ENCODE data around the gene SAE1. TPM values are rescaled to one million over a fixed set of nuclear protein-coding genes. Genes with fewer than 3 reads are reported as not detected.
A peak's percentile ranks its signal among the peaks of the same experiment; 100 is the strongest.

Gene SAE1
- total RNA-seq, 1 donor from 2014 or later = 305 TPM

DNA sequence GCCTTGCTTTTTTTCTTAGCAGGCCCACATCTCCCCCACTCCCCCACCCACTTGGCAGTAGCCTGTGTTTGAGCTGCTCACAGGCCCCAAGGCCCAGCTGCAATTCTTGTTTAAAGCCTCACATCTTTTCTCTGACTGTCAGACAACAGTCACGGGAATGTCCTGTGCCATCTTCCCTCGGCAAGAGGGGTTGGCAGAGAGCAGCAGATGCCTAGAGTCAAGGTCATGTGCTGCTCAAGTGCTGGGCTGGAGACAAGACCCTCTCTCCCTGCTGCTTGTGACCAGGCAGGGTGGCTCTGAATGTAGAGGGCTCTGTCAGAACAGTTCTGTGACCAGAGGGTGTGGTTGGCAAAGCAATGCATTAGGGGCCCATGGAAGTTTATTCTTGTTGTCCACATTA lies 53.0 kb downstream of the SAE1 start:
- Mint-ChIP-seq H3K9me3 (no peaks in the 10 kb centered on the region), H3K4me3 (no peak overlapping the region), H3K27me3 (ENCODE audit: insufficient read depth, low read depth) (peaks cover 2% of the 10 kb centered on the region), H3K4me1 (peaks cover 10% of the 10 kb centered on the region), H3K36me3 (peaks cover 27% of the 10 kb centered on the region), H3K27ac (no peak overlapping the region)
- Histone ChIP-seq H3K9ac (no peak overlapping the region), H3K36me3 (no peaks in the 10 kb centered on the region), H3K4me1 (no peaks in the 10 kb centered on the region), H3F3A (ENCODE audit: low read depth) (peaks cover 5% of the 10 kb centered on the region), H3K9me3 (ENCODE audit: low read depth) (no peaks in the 10 kb centered on the region), H3K79me2 (ENCODE audit: low read depth) (peaks cover 43% of the 10 kb centered on the region), H2AFZ (replicated peaks) (no peak overlapping the region), H3K27ac (no peak overlapping the region), H3K4me2 (no peak overlapping the region), H4K20me1 (ENCODE audit: low read depth) (peaks cover 64% of the 10 kb centered on the region), H3K27me3 (no peaks in the 10 kb centered on the region), H3K4me3 (no peak overlapping the region)
- DNase-seq (ENCODE audit: low spot score) = no peak
- no peak for TF ChIP-seq EZH2 (IDR thresholded peaks at IDR 0.05)
- TF ChIP-seq, protein P1, sequence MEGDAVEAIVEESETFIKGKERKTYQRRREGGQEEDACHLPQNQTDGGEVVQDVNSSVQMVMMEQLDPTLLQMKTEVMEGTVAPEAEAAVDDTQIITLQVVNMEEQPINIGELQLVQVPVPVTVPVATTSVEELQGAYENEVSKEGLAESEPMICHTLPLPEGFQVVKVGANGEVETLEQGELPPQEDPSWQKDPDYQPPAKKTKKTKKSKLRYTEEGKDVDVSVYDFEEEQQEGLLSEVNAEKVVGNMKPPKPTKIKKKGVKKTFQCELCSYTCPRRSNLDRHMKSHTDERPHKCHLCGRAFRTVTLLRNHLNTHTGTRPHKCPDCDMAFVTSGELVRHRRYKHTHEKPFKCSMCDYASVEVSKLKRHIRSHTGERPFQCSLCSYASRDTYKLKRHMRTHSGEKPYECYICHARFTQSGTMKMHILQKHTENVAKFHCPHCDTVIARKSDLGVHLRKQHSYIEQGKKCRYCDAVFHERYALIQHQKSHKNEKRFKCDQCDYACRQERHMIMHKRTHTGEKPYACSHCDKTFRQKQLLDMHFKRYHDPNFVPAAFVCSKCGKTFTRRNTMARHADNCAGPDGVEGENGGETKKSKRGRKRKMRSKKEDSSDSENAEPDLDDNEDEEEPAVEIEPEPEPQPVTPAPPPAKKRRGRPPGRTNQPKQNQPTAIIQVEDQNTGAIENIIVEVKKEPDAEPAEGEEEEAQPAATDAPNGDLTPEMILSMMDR (IDR thresholded peaks at IDR 0.05) = no peak
- TF ChIP-seq EZH2phosphoT487 (IDR thresholded peaks at IDR 0.05) = no peak

DNA sequence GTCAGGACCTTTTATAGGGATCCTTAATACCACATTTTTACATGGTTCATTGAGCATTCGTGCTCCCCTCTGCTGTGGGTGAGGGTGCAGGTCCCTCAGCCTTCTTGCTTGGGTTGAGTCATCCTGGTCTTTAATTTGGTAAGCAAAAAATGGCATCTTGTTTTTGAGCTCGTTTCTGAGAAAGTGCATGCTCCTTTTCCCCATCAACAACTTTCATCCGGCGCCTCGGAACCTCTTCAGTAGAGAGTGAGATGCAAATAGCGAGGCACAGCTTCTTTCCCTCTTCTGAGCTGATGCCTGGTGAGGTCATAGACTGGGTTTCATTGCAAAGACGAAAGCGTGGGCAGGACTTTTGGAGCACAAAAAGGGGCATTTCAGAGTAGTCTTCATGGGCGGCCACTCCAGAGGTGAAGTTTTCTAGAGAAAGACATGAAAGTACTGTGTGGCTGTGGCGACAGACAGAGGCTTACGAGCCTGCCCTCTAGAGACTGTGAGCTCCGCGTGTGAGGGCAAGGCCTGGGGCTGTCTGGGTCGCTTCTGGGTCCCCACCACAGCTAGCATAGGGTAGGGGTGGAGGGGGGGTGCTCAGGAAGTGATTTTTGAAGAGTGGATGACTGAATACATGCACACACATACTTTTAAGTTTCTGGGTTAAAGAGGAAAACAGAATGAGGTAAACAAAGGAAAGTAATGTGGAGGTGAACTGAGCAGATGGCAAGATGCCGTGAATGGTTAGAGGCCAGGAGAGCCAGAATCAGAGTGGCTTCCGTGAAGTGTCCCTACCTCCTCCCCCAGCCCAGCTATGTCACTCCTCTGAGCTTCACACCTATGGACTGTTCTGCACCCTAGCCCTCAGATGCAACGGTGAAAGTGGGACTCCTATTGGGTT lies 56.1 kb downstream of the SAE1 start:
- Histone ChIP-seq H3K9ac (no peak overlapping the region), H3K27me3 (no peaks in the 10 kb centered on the region), H4K20me1 (ENCODE audit: low read depth) (peaks cover 85% of the 10 kb centered on the region), H2AFZ (replicated peaks) (no peak overlapping the region), H3K4me3 (no peak overlapping the region), H3K4me2 (no peak overlapping the region), H3K79me2 (ENCODE audit: low read depth) (peaks cover 65% of the 10 kb centered on the region), H3K9me3 (ENCODE audit: low read depth) (no peaks in the 10 kb centered on the region), H3K36me3 (no peaks in the 10 kb centered on the region), H3K27ac (no peak overlapping the region), H3F3A (ENCODE audit: low read depth) (peaks cover 4% of the 10 kb centered on the region), H3K4me1 (no peaks in the 10 kb centered on the region)
- TF ChIP-seq, protein P1 (IDR thresholded peaks at IDR 0.05) = no peak
- TF ChIP-seq EZH2phosphoT487 (IDR thresholded peaks at IDR 0.05) = no peak
- no peak for TF ChIP-seq EZH2 (IDR thresholded peaks at IDR 0.05)
- Mint-ChIP-seq H3K4me1 (peaks cover 35% of the 10 kb centered on the region), H3K27me3 (ENCODE audit: insufficient read depth, low read depth) (no peaks in the 10 kb centered on the region), H3K36me3 (peaks cover 32% of the 10 kb centered on the region), H3K4me3 (no peak overlapping the region), H3K9me3 (no peaks in the 10 kb centered on the region), H3K27ac (peak overlapping the region; percentile 79)
- DNase-seq (ENCODE audit: low spot score) = no peak

DNA sequence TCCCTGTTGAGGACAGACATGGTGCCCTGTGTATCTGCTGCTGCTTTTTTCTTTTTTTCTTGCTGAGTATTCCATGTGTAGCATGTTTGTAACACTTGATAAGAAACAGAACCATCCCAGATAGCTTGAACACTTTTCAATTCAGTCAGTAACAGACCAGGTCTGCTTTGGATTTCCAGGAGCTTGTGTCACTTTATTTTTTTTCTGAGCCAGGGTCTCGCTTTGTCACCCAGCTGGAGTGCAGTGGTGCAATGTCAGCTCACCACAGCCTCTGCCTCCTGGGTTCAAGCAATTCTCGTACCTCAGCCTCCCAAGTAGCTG lies 56.7 kb downstream of the SAE1 start:
- TF ChIP-seq, protein P1 (IDR thresholded peaks at IDR 0.05) = no peak
- TF ChIP-seq EZH2 (IDR thresholded peaks at IDR 0.05) (no peak), EZH2phosphoT487 (IDR thresholded peaks at IDR 0.05) (no peak)
- DNase-seq (ENCODE audit: low spot score) = no peak
- peaks cover 4% of the 10 kb centered on the region for H3F3A ChIP-seq (ENCODE audit: low read depth)
- no peak overlapping the region for H3K4me2 ChIP-seq
- H3K4me1 Mint-ChIP-seq = peaks cover 35% of the 10 kb centered on the region
- H3K4me3 Mint-ChIP-seq = no peak overlapping the region
- H3K27me3 Mint-ChIP-seq (ENCODE audit: insufficient read depth, low read depth) = no peaks in the 10 kb centered on the region
- no peak overlapping the region for H3K27ac ChIP-seq
- H3K27me3 ChIP-seq = no peaks in the 10 kb centered on the region
- H3K4me3 ChIP-seq = no peak overlapping the region
- no peak overlapping the region for H2AFZ ChIP-seq (replicated peaks)
- H4K20me1 ChIP-seq (ENCODE audit: low read depth) = peaks cover 80% of the 10 kb centered on the region
- peaks cover 28% of the 10 kb centered on the region for H3K36me3 Mint-ChIP-seq
- no peak overlapping the region for H3K9ac ChIP-seq
- no peaks in the 10 kb centered on the region for H3K4me1 ChIP-seq
- H3K9me3 Mint-ChIP-seq = no peaks in the 10 kb centered on the region
- H3K27ac Mint-ChIP-seq = peak overlapping the region; percentile 79
- H3K9me3 ChIP-seq (ENCODE audit: low read depth) = no peaks in the 10 kb centered on the region
- H3K36me3 ChIP-seq = no peaks in the 10 kb centered on the region
- peaks cover 62% of the 10 kb centered on the region for H3K79me2 ChIP-seq (ENCODE audit: low read depth)
